Glutamatergic neuron (in vitro differentiated cells): ENCODE results near the gene COQ4. TPM values are rescaled to one million over a fixed set of nuclear protein-coding genes. Genes with fewer than 3 reads are reported as not detected.
A peak's percentile ranks its signal among the peaks of the same experiment; 100 is the strongest.
"Not testable (repeated sequence)": the region's sequence is repeated elsewhere in the genome, so short reads cannot be mapped to it uniquely, and the experiment has no call there.

Source experiments
- DNase-seq: peaks from one replicate; pipeline ENCODE4 v3.0.0; 2022
- H3K27ac Mint-ChIP-seq: one replicate; pipeline ENCODE4 v1.8.0; 2020; ENCODE audit warnings: mild to moderate bottlenecking, mixed read lengths, inconsistent platforms; ENCODE audit not compliant: unreplicated experiment
- H3K27me3 Mint-ChIP-seq: one replicate; pipeline ENCODE4 v1.8.0; 2020; ENCODE audit warnings: mild to moderate bottlenecking, moderate library complexity, mixed read lengths, inconsistent platforms; ENCODE audit not compliant: unreplicated experiment
- H3K36me3 Mint-ChIP-seq: one replicate; pipeline ENCODE4 v1.8.0; 2020; ENCODE audit warnings: mild to moderate bottlenecking, mixed read lengths, inconsistent platforms; ENCODE audit not compliant: unreplicated experiment
- H3K4me1 Mint-ChIP-seq: one replicate; pipeline ENCODE4 v1.8.0; 2020; ENCODE audit warnings: mild to moderate bottlenecking, low read depth, mixed read lengths, inconsistent platforms; ENCODE audit not compliant: unreplicated experiment
- H3K4me3 Mint-ChIP-seq: one replicate; pipeline ENCODE4 v1.8.0; 2020; ENCODE audit warnings: mild to moderate bottlenecking, mixed read lengths, inconsistent platforms; ENCODE audit not compliant: unreplicated experiment
- H3K9me3 Mint-ChIP-seq: one replicate; pipeline ENCODE4 v1.8.0; 2020; ENCODE audit warnings: mild to moderate bottlenecking, moderate library complexity, mixed read lengths, inconsistent platforms; ENCODE audit not compliant: unreplicated experiment
- total RNA-seq: library from RNA; stranded (reverse); fragmentation: NEBNext Ultra II Directional; extraction: Animal tissue kit (Norgen Biotek cat#: 25700); gene quantifications from one replicate; pipeline ENCODE4 v1.2.1, GENCODE V29; 2021; ENCODE audit not compliant: unreplicated experiment
- TF ChIP-seq, protein P1 (sequence below): fragments of 200-600 bp; sonication (generic); IDR thresholded peaks from one replicate; pipeline ENCODE4 v1.5.0; 2021; ENCODE audit not compliant: partially characterized antibody, unreplicated experiment

The COQ4 gene
- total RNA-seq, 1 donor from 2014 or later, result 35.8 TPM

DNA sequence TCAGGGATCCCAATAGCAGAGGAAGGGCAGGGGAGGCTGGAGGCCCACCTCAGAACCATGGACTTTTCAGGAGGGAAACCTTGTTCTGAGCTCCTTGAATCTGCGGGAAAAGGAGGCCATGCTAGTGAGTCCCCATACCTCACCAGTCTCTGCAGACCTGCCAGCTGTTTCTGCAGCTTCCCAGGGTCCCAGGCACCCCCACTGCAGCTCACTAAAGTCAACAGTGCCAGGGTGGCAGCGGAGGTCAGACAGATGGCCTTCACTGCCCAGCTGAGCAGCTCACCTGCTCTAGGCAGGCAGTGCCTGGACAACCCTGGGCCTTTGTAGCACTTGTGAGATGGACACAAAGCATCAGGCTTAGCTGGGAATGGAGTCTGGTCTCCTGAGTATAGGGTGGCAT is 13.3 kb downstream of the COQ4 start:
- Mint-ChIP-seq H3K4me3 (no peak overlapping the region), H3K27ac (no peak overlapping the region), H3K9me3 (peaks cover 9% of the 10 kb centered on the region), H3K27me3 (peaks cover 2% of the 10 kb centered on the region), H3K36me3 (no peaks in the 10 kb centered on the region), H3K4me1 (no peaks in the 10 kb centered on the region)
- TF ChIP-seq, protein P1, sequence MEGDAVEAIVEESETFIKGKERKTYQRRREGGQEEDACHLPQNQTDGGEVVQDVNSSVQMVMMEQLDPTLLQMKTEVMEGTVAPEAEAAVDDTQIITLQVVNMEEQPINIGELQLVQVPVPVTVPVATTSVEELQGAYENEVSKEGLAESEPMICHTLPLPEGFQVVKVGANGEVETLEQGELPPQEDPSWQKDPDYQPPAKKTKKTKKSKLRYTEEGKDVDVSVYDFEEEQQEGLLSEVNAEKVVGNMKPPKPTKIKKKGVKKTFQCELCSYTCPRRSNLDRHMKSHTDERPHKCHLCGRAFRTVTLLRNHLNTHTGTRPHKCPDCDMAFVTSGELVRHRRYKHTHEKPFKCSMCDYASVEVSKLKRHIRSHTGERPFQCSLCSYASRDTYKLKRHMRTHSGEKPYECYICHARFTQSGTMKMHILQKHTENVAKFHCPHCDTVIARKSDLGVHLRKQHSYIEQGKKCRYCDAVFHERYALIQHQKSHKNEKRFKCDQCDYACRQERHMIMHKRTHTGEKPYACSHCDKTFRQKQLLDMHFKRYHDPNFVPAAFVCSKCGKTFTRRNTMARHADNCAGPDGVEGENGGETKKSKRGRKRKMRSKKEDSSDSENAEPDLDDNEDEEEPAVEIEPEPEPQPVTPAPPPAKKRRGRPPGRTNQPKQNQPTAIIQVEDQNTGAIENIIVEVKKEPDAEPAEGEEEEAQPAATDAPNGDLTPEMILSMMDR, result no peak
- no peak for DNase-seq

DNA sequence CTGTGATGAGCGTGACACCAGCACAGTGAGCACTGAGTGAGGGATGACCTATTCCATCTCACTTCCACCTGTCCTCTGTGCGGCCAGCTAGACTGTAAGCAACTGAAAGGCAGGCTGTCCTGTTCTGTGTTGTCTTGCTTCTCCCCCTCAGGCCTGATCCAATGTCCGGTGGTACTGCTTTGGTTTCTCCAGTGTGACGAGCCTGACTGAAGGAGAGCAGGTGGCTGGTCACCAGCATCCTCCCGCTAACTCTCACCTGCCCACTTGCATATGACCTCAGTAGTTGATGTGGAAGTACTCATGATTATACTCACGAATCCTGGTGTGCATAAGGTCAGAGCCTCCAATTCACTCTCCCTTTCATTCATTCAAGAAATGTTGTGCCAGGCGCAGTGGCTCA is 15.3 kb downstream of the COQ4 start:
- Mint-ChIP-seq H3K4me1 (no peaks in the 10 kb centered on the region), H3K36me3 (no peaks in the 10 kb centered on the region), H3K27ac (no peak overlapping the region), H3K4me3 (no peak overlapping the region), H3K27me3 (no peaks in the 10 kb centered on the region), H3K9me3 (peaks cover 11% of the 10 kb centered on the region)
- TF ChIP-seq, protein P1, result no peak
- no peak for DNase-seq

DNA sequence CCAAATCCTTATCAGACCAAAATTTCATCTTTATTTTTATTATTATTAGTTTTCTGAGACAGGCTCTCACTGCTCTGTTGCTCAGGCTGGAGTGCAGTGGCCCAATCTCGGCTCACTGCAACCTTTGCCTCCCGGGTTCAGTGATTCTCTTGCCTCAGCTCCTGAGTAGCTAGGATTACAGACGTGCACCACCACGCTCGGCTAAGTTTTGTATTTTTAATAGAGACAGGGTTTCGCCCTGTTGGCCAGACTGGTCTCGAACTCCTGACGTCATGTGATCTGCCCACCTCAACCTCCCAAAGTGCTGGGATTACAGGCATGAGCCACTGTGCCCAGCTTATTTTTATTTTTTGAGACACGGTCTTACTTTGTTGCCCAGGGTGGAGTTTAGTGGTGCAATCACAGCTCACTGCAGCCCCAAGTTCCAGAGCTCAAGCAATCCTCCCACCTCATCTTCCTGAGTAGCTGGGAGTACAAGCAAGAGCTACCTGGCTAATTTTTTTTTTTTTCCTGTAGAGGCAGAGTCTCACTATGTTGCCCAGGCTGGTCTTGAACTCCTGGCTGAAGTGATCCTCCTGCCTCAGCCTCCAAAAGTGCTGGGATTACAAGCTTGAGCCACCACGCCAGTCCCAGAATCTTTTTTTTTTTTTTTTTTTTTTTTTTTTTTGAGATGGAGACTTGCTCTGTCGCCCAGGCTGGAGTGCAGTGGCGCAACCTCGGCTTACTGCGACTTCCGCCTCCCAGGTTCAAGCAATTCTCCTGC is 16.4 kb downstream of the COQ4 start:
- not testable (repeated sequence) for H3K4me1 Mint-ChIP-seq, H3K27me3 Mint-ChIP-seq, H3K36me3 Mint-ChIP-seq, H3K27ac Mint-ChIP-seq, DNase-seq
- Mint-ChIP-seq H3K9me3 (peaks cover 11% of the 10 kb centered on the region), H3K4me3 (peak overlapping the region; percentile 88)

DNA sequence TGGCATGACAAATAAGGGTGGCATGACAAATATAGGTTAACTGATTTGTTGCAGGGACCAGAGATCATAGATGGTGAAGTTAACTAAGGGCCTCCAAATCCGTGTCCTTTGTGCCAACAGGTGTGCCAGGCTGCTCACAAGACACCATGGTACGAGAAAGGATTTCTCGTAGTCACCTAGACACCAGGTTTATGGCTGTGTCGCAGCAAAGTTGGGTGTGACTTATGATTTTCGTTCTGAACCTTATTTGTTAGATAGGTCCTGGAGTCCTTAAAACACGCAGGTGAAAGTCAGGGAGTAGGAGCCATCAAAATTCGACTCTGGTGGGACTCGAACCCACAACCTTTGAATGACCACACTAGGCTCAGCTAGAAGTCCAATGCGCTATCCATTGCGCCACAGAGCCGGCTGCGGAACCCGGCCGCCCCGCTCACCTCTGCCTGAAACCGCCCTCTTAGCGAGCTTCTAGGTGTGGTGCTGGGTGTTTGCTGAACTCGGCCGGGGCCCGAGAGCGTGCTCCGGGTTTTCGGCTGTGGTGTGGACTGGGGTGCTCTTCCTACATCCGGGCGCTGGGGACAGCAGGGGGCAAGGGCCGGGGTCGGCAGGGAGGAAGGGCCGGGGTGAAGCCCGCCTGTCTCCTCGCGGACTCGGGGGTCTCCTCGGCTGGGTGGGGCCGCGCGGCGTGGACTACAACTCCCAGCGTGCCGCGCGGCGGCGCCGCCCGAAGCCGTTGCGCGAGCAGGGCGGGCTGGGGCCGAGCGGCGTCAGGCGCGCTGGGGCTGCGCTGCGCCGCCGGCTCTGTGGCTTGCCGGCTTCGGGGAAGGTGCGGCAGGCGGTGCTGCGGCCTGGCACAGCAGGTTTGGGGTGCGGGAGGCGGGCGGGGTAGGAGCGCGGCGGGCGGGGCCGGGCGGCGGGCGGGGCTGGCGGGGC is 17.4 kb downstream of the COQ4 start, which contains the start of gene SLC27A4:
Gene SLC27A4, plus strand, starts transcription at position 767 of the 930 bp plus-strand sequence. CDS start 2,606 bp downstream, outside the sequence.
- Mint-ChIP-seq H3K9me3 (peaks cover 11% of the 10 kb centered on the region), H3K36me3 (no peaks in the 10 kb centered on the region), H3K4me3 (peak within 1 kb of the TSS; percentile 98), H3K27ac (peak within 1 kb of the TSS; percentile 64), H3K27me3 (no peaks in the 10 kb centered on the region), H3K4me1 (no peaks in the 10 kb centered on the region)
- DNase-seq, result peak; percentile 87
- TF ChIP-seq, protein P1, result no peak

DNA sequence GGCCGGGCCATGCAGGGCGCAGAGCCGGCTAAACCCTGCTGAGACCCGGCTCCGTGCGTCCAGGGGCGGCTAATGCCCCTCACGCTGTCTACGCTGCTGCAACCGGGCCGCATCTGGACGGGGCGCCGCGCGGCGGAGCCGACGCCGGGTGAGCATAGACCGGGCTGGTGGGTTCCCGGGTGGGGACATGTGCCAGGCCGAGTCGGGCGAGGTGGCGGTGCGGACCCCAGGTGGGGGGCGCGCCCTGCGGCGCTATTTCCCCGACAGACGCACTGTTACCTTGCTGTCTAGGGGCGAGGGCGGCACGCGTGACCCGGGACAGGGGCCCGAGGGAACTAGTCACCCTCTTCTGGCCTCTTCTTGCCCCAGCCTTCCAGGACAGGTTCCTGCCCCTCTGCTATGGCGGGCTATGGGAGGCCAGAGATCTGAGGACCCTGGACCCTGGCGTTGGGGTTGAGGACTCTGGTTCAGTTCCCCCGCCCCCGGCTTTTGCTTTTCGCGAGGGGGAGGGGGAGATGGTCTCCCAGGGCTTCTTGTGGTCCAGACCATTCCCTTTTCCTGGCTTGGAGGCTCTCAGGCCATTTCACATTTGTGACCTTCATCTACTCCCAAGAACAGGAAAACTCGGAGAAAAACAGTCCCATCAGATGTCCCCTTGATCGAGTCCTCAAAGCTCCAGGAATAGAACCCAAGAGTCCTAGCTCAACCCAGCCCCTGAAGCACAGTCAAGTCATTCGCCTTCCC is 18.2 kb downstream of the COQ4 start:
- Mint-ChIP-seq H3K27ac (no peak overlapping the region), H3K27me3 (no peaks in the 10 kb centered on the region), H3K4me3 (peak overlapping the region; percentile 98), H3K4me1 (no peaks in the 10 kb centered on the region), H3K9me3 (peaks cover 11% of the 10 kb centered on the region), H3K36me3 (no peaks in the 10 kb centered on the region)
- TF ChIP-seq, protein P1, result no peak
- peak; percentile 53 for DNase-seq
